ENCODE measurements around the gene MTX1. TPM values are rescaled to one million over a fixed set of nuclear protein-coding genes. Genes with fewer than 3 reads are reported as not detected.

Gene MTX1
- total RNA-seq, 6 donors from 2014 or later, result 23.0 to 68.4 (median 37.4) TPM

DNA sequence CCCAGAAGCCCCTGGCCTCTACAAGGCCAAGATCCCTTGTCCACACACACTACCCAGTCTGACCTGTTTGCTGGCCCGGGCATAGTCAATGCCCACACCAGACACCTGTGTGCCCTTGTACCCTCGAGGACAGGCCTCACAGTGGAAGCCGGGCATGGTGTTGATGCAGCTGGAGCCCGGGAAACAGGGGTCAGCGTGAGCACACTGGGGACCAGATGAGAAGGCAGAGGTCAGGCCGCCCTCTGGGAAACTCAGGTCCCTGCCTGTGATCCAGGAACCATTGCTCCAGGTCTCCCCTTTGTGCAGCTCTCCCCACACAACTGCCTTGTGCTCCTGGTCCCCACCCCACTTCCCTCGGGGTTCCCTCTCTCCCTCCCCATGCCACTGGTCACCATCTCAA is 6.3 kb upstream of the MTX1 start:
- DNase-seq, result no peak
- no peak overlapping the region for H3K4me3 ChIP-seq
- TF ChIP-seq EP300 (IDR thresholded peaks at IDR 0.05) (no peak), POLR2A (IDR thresholded peaks at IDR 0.05) (no peak), POLR2AphosphoS5 (IDR thresholded peaks at IDR 0.05) (no peak)
- TF ChIP-seq, protein P1, sequence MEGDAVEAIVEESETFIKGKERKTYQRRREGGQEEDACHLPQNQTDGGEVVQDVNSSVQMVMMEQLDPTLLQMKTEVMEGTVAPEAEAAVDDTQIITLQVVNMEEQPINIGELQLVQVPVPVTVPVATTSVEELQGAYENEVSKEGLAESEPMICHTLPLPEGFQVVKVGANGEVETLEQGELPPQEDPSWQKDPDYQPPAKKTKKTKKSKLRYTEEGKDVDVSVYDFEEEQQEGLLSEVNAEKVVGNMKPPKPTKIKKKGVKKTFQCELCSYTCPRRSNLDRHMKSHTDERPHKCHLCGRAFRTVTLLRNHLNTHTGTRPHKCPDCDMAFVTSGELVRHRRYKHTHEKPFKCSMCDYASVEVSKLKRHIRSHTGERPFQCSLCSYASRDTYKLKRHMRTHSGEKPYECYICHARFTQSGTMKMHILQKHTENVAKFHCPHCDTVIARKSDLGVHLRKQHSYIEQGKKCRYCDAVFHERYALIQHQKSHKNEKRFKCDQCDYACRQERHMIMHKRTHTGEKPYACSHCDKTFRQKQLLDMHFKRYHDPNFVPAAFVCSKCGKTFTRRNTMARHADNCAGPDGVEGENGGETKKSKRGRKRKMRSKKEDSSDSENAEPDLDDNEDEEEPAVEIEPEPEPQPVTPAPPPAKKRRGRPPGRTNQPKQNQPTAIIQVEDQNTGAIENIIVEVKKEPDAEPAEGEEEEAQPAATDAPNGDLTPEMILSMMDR (IDR thresholded peaks at IDR 0.05), result no peak
- no peaks in the 10 kb centered on the region for H3K27me3 ChIP-seq
- peaks cover 7 to 9% (median 8%) of the 10 kb centered on the region in 4 donors for H3K4me1 ChIP-seq
- no peak for ATAC-seq (ENCODE audit: low FRiP score in 2 of 2)
- 85 to 93% methylated on average over 7 of the region's 7 CpGs for WGBS, 2 donors
- H3K27ac ChIP-seq, result no peak overlapping the region
- H3K9me3 ChIP-seq, result no peaks in the 10 kb centered on the region
- H3K36me3 ChIP-seq, result peaks cover 0 to 11% (median 7%) of the 10 kb centered on the region in 4 donors

DNA sequence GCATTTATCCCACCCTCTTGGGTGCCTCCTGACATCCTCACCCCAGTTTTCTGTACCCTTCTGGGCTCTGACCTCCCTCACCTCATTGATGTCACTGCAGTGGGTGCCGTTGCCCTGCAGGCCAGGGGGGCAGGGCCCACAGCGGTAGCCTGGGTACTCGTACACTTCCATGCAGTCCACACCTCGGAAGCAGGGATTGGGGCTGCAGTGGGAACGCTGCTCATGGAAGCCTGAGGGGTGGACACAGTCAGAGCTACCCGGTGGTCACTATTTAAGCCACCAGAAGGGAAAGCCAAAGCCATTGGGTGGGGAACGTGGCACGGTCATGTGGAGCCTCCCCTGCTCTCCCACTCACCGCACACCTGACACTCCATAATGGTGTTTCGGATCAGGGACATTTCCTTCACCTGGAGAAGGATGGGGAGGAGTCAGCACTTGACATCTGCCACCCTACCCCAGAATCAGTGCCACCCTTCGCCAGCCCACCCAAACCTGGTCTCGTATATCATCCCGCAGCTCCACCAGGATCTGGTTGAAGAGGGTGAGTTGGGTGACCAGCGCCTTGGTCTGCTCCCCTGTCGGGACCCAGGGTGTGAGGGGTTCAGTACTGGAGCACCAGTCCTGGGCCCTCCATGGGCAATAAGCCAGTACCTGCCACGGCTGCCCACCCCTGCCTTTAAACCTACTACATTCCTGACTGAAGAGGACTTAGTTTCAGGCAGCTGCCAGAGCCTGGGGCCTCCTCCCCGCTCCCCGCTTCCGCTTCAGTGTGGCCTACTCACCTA is 5.6 kb upstream of the MTX1 start:
- Histone ChIP-seq H3K4me1 (peaks cover 14 to 16% (median 15%) of the 10 kb centered on the region in 4 donors), H3K4me3 (no peak overlapping the region), H3K27ac (no peak overlapping the region), H3K27me3 (no peaks in the 10 kb centered on the region), H3K9me3 (no peaks in the 10 kb centered on the region), H3K36me3 (peaks cover 0 to 7% (median 5%) of the 10 kb centered on the region in 4 donors)
- 89 to 92% methylated on average over 16 to 18 of the region's 19 CpGs for WGBS, 2 donors
- TF ChIP-seq POLR2A (IDR thresholded peaks at IDR 0.05) (no peak), EP300 (IDR thresholded peaks at IDR 0.05) (no peak), POLR2AphosphoS5 (IDR thresholded peaks at IDR 0.05) (no peak)
- TF ChIP-seq, protein P1 (IDR thresholded peaks at IDR 0.05), result no peak
- ATAC-seq (ENCODE audit: low FRiP score in 2 of 2) (no peak), DNase-seq (peak in 1 of 2 donors; percentile 49)

DNA sequence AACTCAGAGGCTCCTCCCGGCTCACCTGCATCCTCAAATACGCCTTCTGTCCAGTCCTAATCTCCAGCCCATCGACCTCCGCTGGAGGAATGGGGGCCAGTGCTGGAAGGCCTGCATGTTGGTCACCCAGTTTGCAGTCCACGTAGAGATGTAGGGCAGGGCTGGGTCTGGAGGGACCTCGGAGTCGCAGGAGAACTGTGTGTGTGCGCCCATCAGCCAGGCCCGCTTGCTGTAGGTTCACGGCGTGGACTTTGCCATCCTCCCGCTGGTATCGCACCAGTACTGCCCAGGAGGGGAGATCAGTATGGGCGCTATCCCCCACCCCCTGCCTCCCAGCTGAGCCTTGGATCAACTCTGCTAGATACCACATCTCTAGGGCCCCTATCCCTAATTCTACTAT is 3.5 kb upstream of the MTX1 start:
- peaks cover 26 to 28% (median 27%) of the 10 kb centered on the region in 4 donors for H3K4me1 ChIP-seq
- no peak overlapping the region for H3K27ac ChIP-seq
- no peaks in the 10 kb centered on the region for H3K36me3 ChIP-seq
- DNase-seq (no peak), ATAC-seq (ENCODE audit: low FRiP score in 2 of 2) (no peak)
- 96 to 97% methylated on average over 14 of the region's 14 CpGs for WGBS, 2 donors
- H3K27me3 ChIP-seq, result no peaks in the 10 kb centered on the region
- no peak overlapping the region for H3K4me3 ChIP-seq
- TF ChIP-seq, protein P1 (IDR thresholded peaks at IDR 0.05), result no peak
- TF ChIP-seq POLR2A (IDR thresholded peaks at IDR 0.05) (no peak), POLR2AphosphoS5 (IDR thresholded peaks at IDR 0.05) (no peak), EP300 (IDR thresholded peaks at IDR 0.05) (no peak)
- H3K9me3 ChIP-seq, result no peaks in the 10 kb centered on the region

DNA sequence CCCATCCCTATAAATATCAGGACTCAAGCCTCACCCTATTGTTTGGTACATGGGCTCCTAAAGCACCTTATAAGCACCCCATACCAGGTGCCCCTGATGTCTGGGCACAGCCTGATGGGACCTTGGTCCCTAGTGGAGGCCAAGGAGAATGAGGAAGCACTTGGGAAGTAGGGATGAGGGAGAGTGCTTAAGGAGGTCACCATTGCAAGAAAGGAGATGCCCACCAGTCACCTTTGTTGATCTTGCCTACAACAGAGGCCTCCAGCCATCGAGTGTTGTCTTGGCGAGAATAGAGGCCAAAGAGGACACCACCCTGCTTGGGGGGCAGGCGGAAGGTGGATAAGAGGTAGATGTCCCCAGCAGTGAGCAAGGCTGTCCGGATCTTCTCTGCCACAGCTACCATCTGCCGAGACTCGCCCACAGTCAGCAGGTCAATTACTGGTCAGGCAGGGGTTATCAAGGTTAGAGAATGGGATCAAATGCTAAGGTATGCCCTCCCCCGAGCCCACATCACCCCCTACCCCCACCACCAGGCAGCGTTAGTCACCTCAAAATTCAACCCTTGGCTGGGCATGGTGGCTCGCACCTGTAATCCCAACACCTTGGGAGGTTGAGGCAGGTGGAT is 2.4 kb upstream of the MTX1 start:
- WGBS, 2 donors, result 74 to 86% methylated on average over 9 of the region's 9 CpGs
- Histone ChIP-seq H3K36me3 (no peaks in the 10 kb centered on the region), H3K4me3 (no peak overlapping the region), H3K9me3 (no peaks in the 10 kb centered on the region), H3K4me1 (peaks cover 26 to 32% (median 27%) of the 10 kb centered on the region in 4 donors), H3K27ac (no peak overlapping the region), H3K27me3 (no peaks in the 10 kb centered on the region)
- no peak for TF ChIP-seq POLR2A (IDR thresholded peaks at IDR 0.05)
- no peak for TF ChIP-seq EP300 (IDR thresholded peaks at IDR 0.05)
- TF ChIP-seq, protein P1 (IDR thresholded peaks at IDR 0.05), result no peak
- no peak for TF ChIP-seq POLR2AphosphoS5 (IDR thresholded peaks at IDR 0.05)
- ATAC-seq (ENCODE audit: low FRiP score in 2 of 2) (no peak), DNase-seq (no peak)

Data from upper lobe of left lung (tissue), 6 donors.